Fibroblast of lung (primary cell): ENCODE data around the gene HEATR1.
"Not testable (repeated sequence)": the region's sequence is repeated elsewhere in the genome, so short reads cannot be mapped to it uniquely, and the experiment has no call there.

Source experiments
- CTCF ChIP-seq, 2 donors: IDR thresholded peaks in 1 of 2; conservative IDR thresholded peaks in 1 of 2; 1 replicate in 1 of 2; 2 replicates in 1 of 2; pipeline ENCODE4 v1.5.1; 2011 to 2012; ENCODE audit warnings: low read length in 2 of 2, control low read depth in 1 of 2, inconsistent platforms in 1 of 2, low read depth in 1 of 2, mild to moderate bottlenecking in 1 of 2
- EZH2 ChIP-seq: IDR thresholded peaks from 2 replicates; pipeline ENCODE4 v1.5.1; 2012; ENCODE audit warnings: low read length, control low read depth, mild to moderate bottlenecking; ENCODE audit errors: missing control alignments

- TF ChIP-seq EZH2; CTCF (conservative IDR thresholded peaks at IDR 0.05 in 1 of 2, IDR thresholded peaks at IDR 0.05 in 1 of 2; ENCODE audit: low read depth in 1 of 2, low read length in 2 of 2): not testable (repeated sequence)
These were observed 3.3 kb upstream of the HEATR1 start for GRCh38 chr1:236607597-236607996.
